ENCODE measurements around the gene ZP2. TPM values are rescaled to one million over a fixed set of nuclear protein-coding genes. Genes with fewer than 3 reads are reported as not detected.
A peak's percentile ranks its signal among the peaks of the same experiment; 100 is the strongest.
"Not testable (repeated sequence)": the region's sequence is repeated elsewhere in the genome, so short reads cannot be mapped to it uniquely, and the experiment has no call there.

Gene ZP2
- total RNA-seq, 1 donor = not detected

DNA sequence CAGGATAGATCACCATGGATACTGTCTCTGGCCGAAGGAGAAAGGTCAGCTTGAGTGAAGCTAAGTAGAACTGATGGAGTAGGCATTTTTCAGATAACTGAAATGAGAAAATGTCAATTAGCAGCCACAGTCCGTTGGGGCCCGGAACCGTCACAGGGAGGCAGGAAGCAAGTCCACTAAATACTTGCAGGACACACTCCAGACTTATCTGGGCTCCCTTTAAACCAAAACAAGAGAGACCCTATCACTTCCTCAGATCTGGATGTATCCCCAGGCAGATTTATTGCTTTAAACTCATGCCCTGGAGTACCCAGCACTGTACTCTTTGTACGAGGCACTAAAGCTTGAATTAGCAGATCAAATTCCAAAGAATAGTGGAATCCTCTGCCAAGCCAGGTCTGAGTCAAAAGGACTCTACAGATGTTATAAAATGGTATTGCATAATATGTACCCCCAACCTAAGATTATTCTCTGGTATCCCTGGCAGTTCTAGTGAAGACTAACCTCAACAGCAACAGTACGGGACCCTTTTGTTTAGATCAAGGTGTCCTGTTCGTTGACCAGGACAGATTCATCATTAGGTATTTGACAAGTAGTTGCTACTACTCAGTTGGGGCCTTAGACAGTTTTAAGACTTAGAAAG, 8.1 kb downstream of the ZP2 start:
- no peak for TF ChIP-seq CTCF (IDR thresholded peaks at IDR 0.05; ENCODE audit: insufficient read depth, low read depth, low read length)
- DNase-seq (ENCODE audit: low read depth) = no peak
- no peak overlapping the region for H3K4me3 ChIP-seq (ENCODE audit: low read depth, low read length)

DNA sequence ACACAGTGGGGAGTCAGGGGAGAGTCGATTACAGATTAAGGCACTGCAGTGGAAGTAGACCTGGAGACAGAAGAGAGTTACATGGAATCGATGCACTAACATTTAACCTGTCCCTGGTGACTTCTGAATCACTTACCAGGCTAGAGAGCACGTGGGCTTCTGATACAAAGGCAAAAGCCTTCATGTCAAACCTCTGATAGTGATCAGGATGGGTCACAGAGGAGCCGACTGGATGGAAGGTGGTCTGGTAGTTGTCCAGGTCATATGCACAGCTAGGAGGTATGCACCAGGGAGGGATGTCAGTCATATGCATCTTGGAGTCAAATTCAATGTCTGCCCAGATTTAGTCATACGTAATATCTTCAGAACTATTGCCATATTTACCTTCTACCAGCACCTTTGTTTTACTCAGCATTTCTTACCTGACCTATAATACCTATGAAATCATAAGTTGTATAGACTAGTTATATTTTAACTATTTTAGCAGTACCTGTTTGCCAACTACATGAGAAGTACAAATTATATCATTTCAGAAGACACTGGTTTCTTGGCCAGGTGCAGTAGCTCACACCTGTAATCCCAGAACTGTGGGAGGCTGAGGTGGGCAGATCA, 11.7 kb downstream of the ZP2 start:
- no peak overlapping the region for H3K4me3 ChIP-seq (ENCODE audit: low read depth, low read length)
- DNase-seq (ENCODE audit: low read depth) = no peak
- no peak for TF ChIP-seq CTCF (IDR thresholded peaks at IDR 0.05; ENCODE audit: insufficient read depth, low read depth, low read length)

- no peak for TF ChIP-seq CTCF (IDR thresholded peaks at IDR 0.05; ENCODE audit: insufficient read depth, low read depth, low read length)
- no peak for DNase-seq (ENCODE audit: low read depth)
- H3K4me3 ChIP-seq (ENCODE audit: low read depth, low read length) = no peak overlapping the region
Observed at GRCh38 chr16:21197621-21198020, 13.8 kb downstream of the ZP2 start.

GRCh38 chr16:21197112-21197511, 14.3 kb downstream of the ZP2 start:
- no peak overlapping the region for H3K4me3 ChIP-seq (ENCODE audit: low read depth, low read length)
- TF ChIP-seq CTCF (IDR thresholded peaks at IDR 0.05; ENCODE audit: insufficient read depth, low read depth, low read length) = no peak
- DNase-seq (ENCODE audit: low read depth) = no peak

- not testable (repeated sequence) for DNase-seq (ENCODE audit: low read depth); H3K4me3 ChIP-seq (ENCODE audit: low read depth, low read length)
Observed at GRCh38 chr16:21195330-21195729, 16.0 kb downstream of the ZP2 start.

GRCh38 chr16:21194771-21195301, 16.5 kb downstream of the ZP2 start:
- no peak overlapping the region for H3K4me3 ChIP-seq (ENCODE audit: low read depth, low read length)
- DNase-seq (ENCODE audit: low read depth) = peak; percentile 3
- no peak for TF ChIP-seq CTCF (IDR thresholded peaks at IDR 0.05; ENCODE audit: insufficient read depth, low read depth, low read length)

DNA sequence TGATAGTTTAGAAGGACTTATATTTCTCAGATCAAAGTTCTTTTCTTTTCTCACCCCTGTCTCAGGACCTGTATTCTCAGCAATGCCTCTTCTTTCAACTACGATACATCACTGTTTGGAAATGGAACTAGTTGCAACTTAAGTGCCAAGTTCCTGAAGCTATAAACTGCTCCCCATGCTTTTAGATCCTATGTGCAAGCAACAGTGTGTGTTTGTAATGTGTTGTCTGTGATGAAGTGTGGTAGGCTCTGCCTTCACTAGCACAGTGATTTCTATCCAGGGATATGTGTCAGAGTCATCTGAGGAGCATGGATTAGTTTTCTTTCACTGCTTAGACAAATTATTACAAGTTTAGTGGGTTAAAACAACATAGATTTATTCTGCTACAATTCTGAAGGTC, 18.4 kb downstream of the ZP2 start:
- TF ChIP-seq CTCF (IDR thresholded peaks at IDR 0.05; ENCODE audit: insufficient read depth, low read depth, low read length) = no peak
- no peak for DNase-seq (ENCODE audit: low read depth)
- H3K4me3 ChIP-seq (ENCODE audit: low read depth, low read length) = no peak overlapping the region

All from fibroblast of villous mesenchyme (primary cell).